ENCODE data around the gene ZNF134. TPM values are rescaled to one million over a fixed set of nuclear protein-coding genes. Genes with fewer than 3 reads are reported as not detected.

The ZNF134 gene
- total and polyA plus RNA-seq, 7 donors = 3.4 to 8.6 (median 7.4) TPM

DNA sequence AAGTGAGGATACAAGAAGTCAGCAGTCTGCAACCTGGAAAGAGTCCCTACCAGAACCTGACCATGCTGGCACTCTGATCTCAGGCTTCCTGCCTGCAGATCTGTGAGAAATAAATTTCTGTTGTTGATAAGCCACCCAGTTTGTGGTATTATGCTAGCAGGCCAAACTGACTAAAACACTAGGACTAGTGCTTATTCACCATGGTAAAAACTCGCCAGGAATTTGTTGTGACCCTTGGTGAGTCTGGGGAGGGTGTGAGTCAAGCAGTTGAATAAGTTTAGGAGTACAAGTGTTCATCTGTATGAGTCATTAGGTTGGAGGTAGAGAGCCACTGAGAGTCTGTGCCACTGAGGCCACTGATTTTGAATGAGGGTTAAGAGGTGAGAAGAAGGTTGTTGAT lies 26.5 kb upstream of the ZNF134 start:
- peaks cover 64% of the 10 kb centered on the region for H3K9me3 ChIP-seq

DNA sequence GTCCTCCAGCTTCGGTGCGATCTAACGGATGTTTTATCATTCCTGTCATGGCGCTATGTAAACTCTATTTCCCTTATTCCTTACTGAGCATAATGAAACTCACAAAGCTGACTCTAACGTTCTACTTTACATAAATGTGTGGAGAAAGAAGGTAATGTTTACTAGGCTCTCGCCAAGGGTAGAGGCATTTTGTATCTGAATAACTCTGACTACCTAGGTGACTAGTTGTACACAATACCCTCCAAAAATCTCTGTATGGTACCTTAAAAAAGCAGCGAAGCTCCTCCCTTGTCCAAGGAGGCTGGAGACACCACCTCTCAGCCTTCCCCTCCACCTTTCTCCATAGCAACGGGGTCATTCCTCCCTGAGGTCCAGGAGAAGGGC lies 14.7 kb upstream of the ZNF134 start:
- Histone ChIP-seq H3K27ac (peak overlapping the region; percentile 30), H3K4me3 (peak overlapping the region; percentile 82), H3K36me3 (ENCODE audit: insufficient read depth in 1 of 2, low read depth in 1 of 2) (peaks cover 1% of the 10 kb centered on the region in 2 donors), H3K9me3 (peaks cover 35% of the 10 kb centered on the region), H3K27me3 (ENCODE audit: insufficient read depth in 3 of 3, low read length in 2 of 3) (no peaks in the 10 kb centered on the region), H3K4me1 (peaks cover 7% of the 10 kb centered on the region)
- DNase-seq (no peak), ATAC-seq (no peak)
- WGBS, 3 donors = 55 to 60% (median 58%) methylated on average over 8 of the region's 8 CpGs
- intact Hi-C loops (cut with DNase I) = no loop called here
- TF ChIP-seq CTCF (IDR thresholded peaks at IDR 0.05) = no peak

More for the DNA sequence above, 26.5 kb upstream of the ZNF134 start:
- no peak for DNase-seq
- intact Hi-C loops (cut with DNase I) = no loop called here
- peaks cover 5% of the 10 kb centered on the region for H3K4me1 ChIP-seq
- H3K36me3 ChIP-seq (ENCODE audit: insufficient read depth in 1 of 2, low read depth in 1 of 2) = peaks cover 25 to 26% of the 10 kb centered on the region in 2 donors
- TF ChIP-seq CTCF (IDR thresholded peaks at IDR 0.05) = no peak
- WGBS, 3 donors = 96 to 100% (median 99%) methylated on average over 1 of the region's 1 CpG
- no peak for ATAC-seq
- no peak overlapping the region for H3K4me3 ChIP-seq
- H3K27ac ChIP-seq = no peak overlapping the region
- no peaks in the 10 kb centered on the region for H3K27me3 ChIP-seq (ENCODE audit: insufficient read depth in 3 of 3, low read length in 2 of 3)

GRCh38 chr19:57599761-57600383 lies 14.2 kb upstream of the ZNF134 start, which contains the start of gene ZNF530:
ZNF530 (plus strand) TSS chr19:57599885; CDS start chr19:57604346, 4,461 bp downstream.
- Histone ChIP-seq H3K9me3 (peaks cover 35% of the 10 kb centered on the region), H3K4me1 (peaks cover 7% of the 10 kb centered on the region), H3K27ac (peak within 1 kb of the TSS; percentile 30), H3K36me3 (ENCODE audit: insufficient read depth in 1 of 2, low read depth in 1 of 2) (peaks cover 6% of the 10 kb centered on the region in 2 donors), H3K27me3 (ENCODE audit: insufficient read depth in 3 of 3, low read length in 2 of 3) (no peaks in the 10 kb centered on the region), H3K4me3 (peak within 1 kb of the TSS; percentile 82)
- TF ChIP-seq CTCF (IDR thresholded peaks at IDR 0.05) = no peak
- ATAC-seq = peak; percentile 99 to 100 (median 100)
- DNase-seq = peak; percentile 95 to 97
- WGBS, 3 donors = 0 to 1% (median 1%) methylated on average over 50 to 53 of the region's 53 CpGs
- intact Hi-C loops (cut with DNase I) = no loop called here

- Histone ChIP-seq H3K27me3 (ENCODE audit: insufficient read depth in 3 of 3, low read length in 2 of 3) (no peaks in the 10 kb centered on the region), H3K4me3 (no peak overlapping the region), H3K9me3 (peaks cover 61% of the 10 kb centered on the region), H3K4me1 (no peaks in the 10 kb centered on the region), H3K27ac (no peak overlapping the region), H3K36me3 (ENCODE audit: insufficient read depth in 1 of 2, low read depth in 1 of 2) (peaks cover 15 to 25% of the 10 kb centered on the region in 2 donors)
- TF ChIP-seq CTCF (IDR thresholded peaks at IDR 0.05) = no peak
- no peak for ATAC-seq
- intact Hi-C loops (cut with DNase I) = no loop called here
- no peak for DNase-seq
- WGBS, 3 donors = 97 to 98% (median 97%) methylated on average over 5 of the region's 5 CpGs
Measured at GRCh38 chr19:57606931-57607330, 7.1 kb upstream of the ZNF134 start.

- intact Hi-C loops (cut with DNase I) = no loop called here
- Histone ChIP-seq H3K36me3 (ENCODE audit: insufficient read depth in 1 of 2, low read depth in 1 of 2) (peaks cover 8 to 12% of the 10 kb centered on the region in 2 donors), H3K27me3 (ENCODE audit: insufficient read depth in 3 of 3, low read length in 2 of 3) (no peaks in the 10 kb centered on the region), H3K4me3 (no peak overlapping the region), H3K4me1 (no peaks in the 10 kb centered on the region), H3K27ac (no peak overlapping the region), H3K9me3 (peaks cover 46% of the 10 kb centered on the region)
- ATAC-seq (no peak), DNase-seq (no peak)
- TF ChIP-seq CTCF (IDR thresholded peaks at IDR 0.05) = no peak
- WGBS, 3 donors = 87 to 92% (median 88%) methylated on average over 4 of the region's 4 CpGs
Measured at GRCh38 chr19:57611113-57611512, 2.9 kb upstream of the ZNF134 start.

Measured in psoas muscle (tissue), 8 donors.